SH-SY5Y (cell line): Measurements from ENCODE around the gene BTN2A1.

Source experiments
- GATA2 ChIP-seq: IDR thresholded peaks from 2 replicates; pipeline ENCODE4 v1.6.1; 2011; ENCODE audit warnings: mild to moderate bottlenecking, low read depth, low read length
- GATA3 ChIP-seq: IDR thresholded peaks from 2 replicates; pipeline ENCODE4 v1.6.1; 2011; ENCODE audit warnings: low read depth, mild to moderate bottlenecking, low read length, moderate library complexity

DNA sequence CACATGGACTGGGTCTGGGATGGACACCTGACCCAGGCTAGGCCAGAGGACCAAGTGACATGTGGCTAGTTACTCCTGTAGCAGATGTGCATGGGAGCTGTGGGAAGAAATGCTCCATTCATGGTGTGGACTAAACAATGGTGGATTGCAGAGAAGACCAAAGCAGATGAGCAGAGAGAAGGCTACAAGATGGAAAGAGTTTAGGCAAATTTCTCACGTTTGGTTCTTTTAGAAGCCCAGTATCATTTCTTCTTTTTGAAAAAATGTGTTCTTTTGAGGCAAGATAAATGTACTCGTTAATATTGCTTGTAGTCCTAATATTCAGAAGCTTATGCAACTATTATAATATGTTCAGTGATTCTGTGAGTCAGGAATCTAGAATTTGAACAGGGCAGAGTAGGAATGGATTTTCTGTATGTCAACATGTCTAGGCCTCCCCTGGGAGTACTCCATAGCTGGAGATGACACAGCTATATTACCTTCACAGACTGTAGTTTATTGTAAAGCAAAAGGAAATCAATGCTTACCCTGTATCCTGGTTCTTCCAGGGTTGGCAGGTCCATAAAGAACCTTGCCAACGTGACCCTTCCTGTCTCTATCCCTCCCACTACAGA lies 2.3 kb upstream of the BTN2A1 start:
- TF ChIP-seq GATA2 (no peak), GATA3 (no peak)
